DOHH2 (cell line): Measurements from ENCODE around the gene HOXC6.

Experiments
- H3F3A ChIP-seq: fragments of 200-600 bp; sonication (generic), shearing (Covaris generic); 2 replicates; pipeline ENCODE4 v1.6.0; 2016; ENCODE audit warnings: antibody characterized with exemption, mild to moderate bottlenecking; ENCODE audit not compliant: control insufficient read depth, insufficient read depth
- H3K27ac ChIP-seq: fragments of 200-600 bp; sonication (generic); 2 replicates; pipeline ENCODE4 v1.5.1; 2014; ENCODE audit warnings: low read depth, mild to moderate bottlenecking, low read length, moderate library complexity
- H3K27me3 ChIP-seq: fragments of 200-600 bp; sonication (generic); 2 replicates; pipeline ENCODE4 v1.6.1; 2014; ENCODE audit warnings: mild to moderate bottlenecking, low read length, mixed read lengths; ENCODE audit not compliant: control insufficient read depth
- H3K36me3 ChIP-seq: fragments of 200-600 bp; sonication (generic); 2 replicates; pipeline ENCODE4 v1.6.1; 2014; ENCODE audit warnings: mild to moderate bottlenecking, low read length, moderate library complexity, mixed read lengths; ENCODE audit not compliant: control insufficient read depth
- H3K4me1 ChIP-seq: fragments of 200-600 bp; sonication (generic); 2 replicates; pipeline ENCODE4 v1.6.1; 2014; ENCODE audit warnings: mild to moderate bottlenecking, low read length, mixed read lengths; ENCODE audit not compliant: control insufficient read depth
- H3K4me2 ChIP-seq: fragments of 200-600 bp; sonication (generic); 2 replicates; pipeline ENCODE4 v1.6.0; 2014; ENCODE audit warnings: mild to moderate bottlenecking, low read length, moderate library complexity
- H3K4me3 ChIP-seq: fragments of 200-600 bp; sonication (generic); 2 replicates; pipeline ENCODE4 v1.5.1; 2014; ENCODE audit warnings: mild to moderate bottlenecking, low read length, mixed read lengths
- H3K79me2 ChIP-seq: fragments of 200-600 bp; sonication (generic); 2 replicates; pipeline ENCODE4 v1.6.1; 2014; ENCODE audit warnings: mild to moderate bottlenecking, low read length, mixed read lengths; ENCODE audit not compliant: control insufficient read depth
- H3K9me2 ChIP-seq: fragments of 200-600 bp; sonication (generic); replicated peaks from 2 replicates; pipeline ENCODE4 v1.6.1; 2014; ENCODE audit warnings: mild to moderate bottlenecking, low read length, mixed read lengths; ENCODE audit not compliant: control insufficient read depth
- H3K9me3 ChIP-seq: fragments of 200-600 bp; sonication (generic); 2 replicates; pipeline ENCODE4 v1.6.1; 2014; ENCODE audit warnings: antibody characterized with exemption, low read length, mixed read lengths; ENCODE audit not compliant: control insufficient read depth, insufficient read depth
- H4K20me1 ChIP-seq: fragments of 200-600 bp; sonication (generic); 2 replicates; pipeline ENCODE4 v1.6.0; 2014; ENCODE audit warnings: low read depth, mild to moderate bottlenecking, antibody characterized with exemption, low read length, moderate library complexity; ENCODE audit not compliant: control insufficient read depth, insufficient read depth
- EZH2phosphoT487 ChIP-seq: fragments of 200-600 bp; sonication (generic); IDR thresholded peaks from 2 replicates; pipeline ENCODE4 v1.6.1; 2017; ENCODE audit warnings: borderline replicate concordance, mild to moderate bottlenecking, antibody characterized with exemption, low read length, moderate library complexity, mixed read lengths
- TF ChIP-seq, protein P1 (sequence below): fragments of 200-600 bp; sonication (generic); IDR thresholded peaks from one replicate; pipeline ENCODE4 v1.5.1; 2014; ENCODE audit warnings: antibody characterized with exemption, mild to moderate bottlenecking, low read depth, low read length; ENCODE audit not compliant: poor library complexity, severe bottlenecking

Gene HOXC6

DNA sequence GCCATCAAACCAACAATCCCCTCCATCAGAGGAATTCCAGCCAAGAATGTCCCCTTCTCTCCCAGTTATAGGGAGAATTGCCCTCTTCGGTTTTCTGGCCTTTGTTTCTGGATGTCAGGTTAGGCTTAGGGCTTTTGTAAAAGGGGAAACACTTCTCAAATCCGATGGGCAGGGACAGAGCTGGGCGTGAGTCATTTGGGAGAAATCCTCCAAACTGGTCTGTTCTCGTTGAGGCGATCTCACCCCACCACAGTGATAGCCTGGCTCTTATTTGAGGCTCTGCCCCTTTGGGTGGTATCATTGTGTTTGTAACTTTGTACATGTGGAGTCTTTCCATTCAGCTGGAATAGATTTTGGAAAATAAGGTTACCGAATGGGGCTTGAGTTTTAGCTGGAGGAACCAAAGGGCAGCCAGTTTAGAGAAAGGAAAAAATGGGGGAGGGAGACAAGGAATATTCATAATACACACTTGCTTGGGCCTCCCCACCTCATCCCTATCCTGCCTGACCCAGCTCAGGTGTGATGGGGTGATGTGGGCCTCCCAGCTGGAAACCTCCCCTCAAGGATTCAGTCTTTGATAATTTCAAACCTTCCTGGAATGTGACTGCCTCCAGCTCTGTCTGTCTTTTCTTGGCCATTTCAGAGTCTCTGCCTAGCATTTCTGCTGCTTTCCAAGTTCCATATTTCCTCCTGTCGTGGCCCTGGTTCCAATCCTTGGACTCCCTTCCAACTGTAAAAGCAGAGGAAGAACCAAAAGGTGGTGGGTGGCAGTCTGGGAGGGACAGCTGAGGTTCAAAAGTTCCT lies 32.9 kb downstream of the HOXC6 start:
- TF ChIP-seq EZH2phosphoT487: no peak
- TF ChIP-seq, protein P1, sequence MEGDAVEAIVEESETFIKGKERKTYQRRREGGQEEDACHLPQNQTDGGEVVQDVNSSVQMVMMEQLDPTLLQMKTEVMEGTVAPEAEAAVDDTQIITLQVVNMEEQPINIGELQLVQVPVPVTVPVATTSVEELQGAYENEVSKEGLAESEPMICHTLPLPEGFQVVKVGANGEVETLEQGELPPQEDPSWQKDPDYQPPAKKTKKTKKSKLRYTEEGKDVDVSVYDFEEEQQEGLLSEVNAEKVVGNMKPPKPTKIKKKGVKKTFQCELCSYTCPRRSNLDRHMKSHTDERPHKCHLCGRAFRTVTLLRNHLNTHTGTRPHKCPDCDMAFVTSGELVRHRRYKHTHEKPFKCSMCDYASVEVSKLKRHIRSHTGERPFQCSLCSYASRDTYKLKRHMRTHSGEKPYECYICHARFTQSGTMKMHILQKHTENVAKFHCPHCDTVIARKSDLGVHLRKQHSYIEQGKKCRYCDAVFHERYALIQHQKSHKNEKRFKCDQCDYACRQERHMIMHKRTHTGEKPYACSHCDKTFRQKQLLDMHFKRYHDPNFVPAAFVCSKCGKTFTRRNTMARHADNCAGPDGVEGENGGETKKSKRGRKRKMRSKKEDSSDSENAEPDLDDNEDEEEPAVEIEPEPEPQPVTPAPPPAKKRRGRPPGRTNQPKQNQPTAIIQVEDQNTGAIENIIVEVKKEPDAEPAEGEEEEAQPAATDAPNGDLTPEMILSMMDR: no peak
- H4K20me1 ChIP-seq: no peaks in the 10 kb centered on the region
- H3K9me3 ChIP-seq: no peaks in the 10 kb centered on the region
- no peaks in the 10 kb centered on the region for H3K27me3 ChIP-seq
- H3F3A ChIP-seq: no peaks in the 10 kb centered on the region
- H3K4me3 ChIP-seq: no peak overlapping the region
- H3K36me3 ChIP-seq: peaks cover 10% of the 10 kb centered on the region
- H3K9me2 ChIP-seq: no peaks in the 10 kb centered on the region
- no peak overlapping the region for H3K4me2 ChIP-seq
- peaks cover 4% of the 10 kb centered on the region for H3K4me1 ChIP-seq
- no peak overlapping the region for H3K27ac ChIP-seq
- H3K79me2 ChIP-seq: peaks cover 3% of the 10 kb centered on the region

DNA sequence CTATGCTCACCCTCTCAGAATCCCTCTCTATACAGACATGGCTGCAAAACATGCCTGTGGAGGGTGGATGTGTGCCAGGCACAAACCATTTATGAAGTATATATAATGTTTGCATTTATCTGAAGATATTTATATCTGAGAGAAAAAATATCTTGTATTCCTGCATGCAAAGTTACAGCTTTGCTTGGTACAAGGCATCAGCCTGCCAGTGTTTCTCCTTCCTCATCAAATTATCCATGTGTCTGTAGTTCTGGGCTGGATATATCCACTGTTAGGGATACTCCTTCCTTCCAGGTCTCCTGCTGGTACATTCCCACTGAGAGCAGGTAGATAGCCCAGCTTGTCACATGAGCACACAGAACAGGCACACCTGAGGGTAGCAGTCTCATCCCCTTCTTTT lies 37.4 kb downstream of the HOXC6 start:
- Histone ChIP-seq H3F3A (no peaks in the 10 kb centered on the region), H4K20me1 (no peaks in the 10 kb centered on the region), H3K36me3 (no peaks in the 10 kb centered on the region), H3K27ac (no peak overlapping the region), H3K4me3 (no peak overlapping the region), H3K79me2 (no peaks in the 10 kb centered on the region), H3K9me2 (no peaks in the 10 kb centered on the region), H3K4me1 (no peaks in the 10 kb centered on the region), H3K4me2 (no peak overlapping the region), H3K27me3 (no peaks in the 10 kb centered on the region), H3K9me3 (no peaks in the 10 kb centered on the region)
- no peak for TF ChIP-seq EZH2phosphoT487
- TF ChIP-seq, protein P1: no peak

DNA sequence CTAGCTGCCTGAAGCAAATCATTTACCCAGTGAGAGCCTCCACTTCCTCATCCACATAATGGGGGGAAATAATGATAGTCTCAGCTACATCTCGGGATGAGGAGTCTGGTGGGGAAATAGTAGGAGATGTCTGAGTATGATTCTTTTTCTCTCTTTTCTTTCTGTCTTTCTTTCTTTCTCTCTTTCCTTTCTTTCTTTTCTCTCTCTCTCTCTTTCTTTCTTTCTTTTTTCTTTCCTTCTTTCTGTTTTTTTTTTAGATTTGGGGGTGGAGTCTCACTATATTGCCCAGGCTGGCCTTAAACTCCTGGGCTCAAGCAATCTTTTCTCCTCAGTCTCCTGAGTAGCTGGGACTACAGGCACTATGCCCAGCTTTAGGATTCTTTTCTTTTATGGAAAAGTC lies 38.2 kb downstream of the HOXC6 start:
- no peak overlapping the region for H3K4me2 ChIP-seq
- H3K27me3 ChIP-seq: peaks cover 2% of the 10 kb centered on the region; the same call in 1 of the 2 replicates
- H3K9me2 ChIP-seq: no peaks in the 10 kb centered on the region
- H3K36me3 ChIP-seq: no peaks in the 10 kb centered on the region
- H3K79me2 ChIP-seq: no peaks in the 10 kb centered on the region
- no peaks in the 10 kb centered on the region for H3F3A ChIP-seq
- H3K27ac ChIP-seq: no peak overlapping the region
- H3K4me1 ChIP-seq: no peaks in the 10 kb centered on the region
- no peaks in the 10 kb centered on the region for H3K9me3 ChIP-seq
- H4K20me1 ChIP-seq: no peaks in the 10 kb centered on the region
- no peak overlapping the region for H3K4me3 ChIP-seq
- TF ChIP-seq, protein P1: no peak
- no peak for TF ChIP-seq EZH2phosphoT487
